ENCODE data around the gene ZNF331. TPM values are rescaled to one million over a fixed set of nuclear protein-coding genes. Genes with fewer than 3 reads are reported as not detected.

Gene ZNF331
- total and polyA plus RNA-seq, 2 donors (not counting 1 experiment from before 2014, with no cell fraction given): 4.8 to 16.2 TPM

- Histone ChIP-seq H2AFZ (ENCODE audit: low read length) (no peak overlapping the region), H3K79me2 (ENCODE audit: control insufficient read depth, insufficient read depth, low read length) (no peaks in the 10 kb centered on the region), H3K4me2 (ENCODE audit: extremely low read depth, insufficient read depth, low read length) (no peak overlapping the region), H3K9ac (ENCODE audit: insufficient read depth, low read length) (no peak overlapping the region), H3K36me3 (ENCODE audit: control insufficient read depth, insufficient read depth, low read length) (no peaks in the 10 kb centered on the region), H3K4me3 (replicated peaks in 1 of 4; ENCODE audit: control extremely low read depth in 1 of 4, insufficient read depth in 1 of 4, low read depth in 3 of 4, low read length in 4 of 4) (no peak overlapping the region), H4K20me1 (ENCODE audit: control insufficient read depth, extremely low read depth, insufficient read depth, low read length) (no peaks in the 10 kb centered on the region), H3K9me3 (ENCODE audit: control insufficient read depth, insufficient read depth, low read depth, low read length) (no peaks in the 10 kb centered on the region), H3K27me3 (ENCODE audit: control insufficient read depth, insufficient read depth, low read length) (no peaks in the 10 kb centered on the region), H3K27ac (ENCODE audit: insufficient read depth, low read length) (no peak overlapping the region), H3K4me1 (ENCODE audit: control insufficient read depth, extremely low read depth, insufficient read depth, low read length) (no peaks in the 10 kb centered on the region)
- DNase-seq (ENCODE audit: low read depth in 2 of 2): no peak
- TF ChIP-seq EZH2 (IDR thresholded peaks at IDR 0.05; ENCODE audit: low read length, missing control alignments): no peak
Observed at GRCh38 chr19:53608381-53608780, 70.4 kb downstream of the ZNF331 start.

- no peaks in the 10 kb centered on the region for H3K4me1 ChIP-seq (ENCODE audit: control insufficient read depth, extremely low read depth, insufficient read depth, low read length)
- H3K9me3 ChIP-seq (ENCODE audit: control insufficient read depth, insufficient read depth, low read depth, low read length): no peaks in the 10 kb centered on the region
- no peak overlapping the region for H3K4me3 ChIP-seq (replicated peaks in 1 of 4; ENCODE audit: control extremely low read depth in 1 of 4, insufficient read depth in 1 of 4, low read depth in 3 of 4, low read length in 4 of 4)
- H2AFZ ChIP-seq (ENCODE audit: low read length): no peak overlapping the region
- TF ChIP-seq EZH2 (IDR thresholded peaks at IDR 0.05; ENCODE audit: low read length, missing control alignments) (no peak), CTCF (conservative IDR thresholded peaks at IDR 0.05 in 1 of 2, IDR thresholded peaks at IDR 0.05 in 1 of 2; ENCODE audit: low read depth in 1 of 2, low read length in 2 of 2) (no peak)
- H4K20me1 ChIP-seq (ENCODE audit: control insufficient read depth, extremely low read depth, insufficient read depth, low read length): no peaks in the 10 kb centered on the region
- H3K4me2 ChIP-seq (ENCODE audit: extremely low read depth, insufficient read depth, low read length): no peak overlapping the region
- no peaks in the 10 kb centered on the region for H3K36me3 ChIP-seq (ENCODE audit: control insufficient read depth, insufficient read depth, low read length)
- H3K27ac ChIP-seq (ENCODE audit: insufficient read depth, low read length): no peak overlapping the region
- H3K9ac ChIP-seq (ENCODE audit: insufficient read depth, low read length): no peak overlapping the region
- no peak for DNase-seq (ENCODE audit: low read depth in 2 of 2)
- H3K27me3 ChIP-seq (ENCODE audit: control insufficient read depth, insufficient read depth, low read length): no peaks in the 10 kb centered on the region
- no peaks in the 10 kb centered on the region for H3K79me2 ChIP-seq (ENCODE audit: control insufficient read depth, insufficient read depth, low read length)
Observed at GRCh38 chr19:53612762-53613526, 75.0 kb downstream of the ZNF331 start.

GRCh38 chr19:53621885-53622740 lies 84.2 kb downstream of the ZNF331 start:
- Histone ChIP-seq H3K9ac (ENCODE audit: insufficient read depth, low read length) (no peak overlapping the region), H2AFZ (ENCODE audit: low read length) (no peak overlapping the region), H3K27me3 (ENCODE audit: control insufficient read depth, insufficient read depth, low read length) (no peaks in the 10 kb centered on the region), H3K36me3 (ENCODE audit: control insufficient read depth, insufficient read depth, low read length) (no peaks in the 10 kb centered on the region), H3K9me3 (ENCODE audit: control insufficient read depth, insufficient read depth, low read depth, low read length) (no peaks in the 10 kb centered on the region), H3K79me2 (ENCODE audit: control insufficient read depth, insufficient read depth, low read length) (no peaks in the 10 kb centered on the region), H3K4me3 (replicated peaks in 1 of 4; ENCODE audit: control extremely low read depth in 1 of 4, insufficient read depth in 1 of 4, low read depth in 3 of 4, low read length in 4 of 4) (no peak overlapping the region), H4K20me1 (ENCODE audit: control insufficient read depth, extremely low read depth, insufficient read depth, low read length) (no peaks in the 10 kb centered on the region), H3K27ac (ENCODE audit: insufficient read depth, low read length) (no peak overlapping the region), H3K4me1 (ENCODE audit: control insufficient read depth, extremely low read depth, insufficient read depth, low read length) (no peaks in the 10 kb centered on the region), H3K4me2 (ENCODE audit: extremely low read depth, insufficient read depth, low read length) (no peak overlapping the region)
- DNase-seq (ENCODE audit: low read depth in 2 of 2): no peak
- TF ChIP-seq CTCF (conservative IDR thresholded peaks at IDR 0.05 in 1 of 2, IDR thresholded peaks at IDR 0.05 in 1 of 2; ENCODE audit: low read depth in 1 of 2, low read length in 2 of 2): no peak
- no peak for TF ChIP-seq EZH2 (IDR thresholded peaks at IDR 0.05; ENCODE audit: low read length, missing control alignments)
